GM23338 (cell line): ENCODE measurements around the gene NSMCE1. TPM values are rescaled to one million over a fixed set of nuclear protein-coding genes. Genes with fewer than 3 reads are reported as not detected.

Experiments
- ATAC-seq: fragments of 200-7000 bp; cut with Tn5 transposase; 3 replicates; pipeline ENCODE4 v1.9.1; 2020
- DNase-seq: peaks from one replicate; pipeline ENCODE4 v3.0.0-alpha.2; 2015; ENCODE audit warnings: low spot score
- H2AFZ ChIP-seq: fragments of 200-600 bp; sonication (generic); 2 replicates; pipeline ENCODE4 v1.8.0; 2016; ENCODE audit warnings: antibody characterized with exemption, mild to moderate bottlenecking, moderate library complexity
- H3F3A ChIP-seq: fragments of 200-600 bp; sonication (generic); replicated peaks from 2 replicates; pipeline ENCODE4 v1.8.0; 2017; ENCODE audit warnings: antibody characterized with exemption, mixed run types, low read depth
- H3K27ac ChIP-seq: fragments of 200-600 bp; sonication (generic); 2 replicates; pipeline ENCODE4 v1.6.1; 2016; ENCODE audit warnings: low read depth
- H3K27me3 ChIP-seq: fragments of 200-600 bp; sonication (generic); 2 replicates; pipeline ENCODE4 v1.8.0; 2016; ENCODE audit warnings: mild to moderate bottlenecking, mixed run types, moderate library complexity; ENCODE audit not compliant: insufficient read depth
- H3K36me3 ChIP-seq: fragments of 200-600 bp; sonication (generic); 2 replicates; pipeline ENCODE4 v1.8.0; 2016; ENCODE audit warnings: mild to moderate bottlenecking; ENCODE audit not compliant: insufficient read depth
- H3K4me1 ChIP-seq: fragments of 200-600 bp; sonication (generic); 2 replicates; pipeline ENCODE4 v1.8.0; 2016; ENCODE audit warnings: mild to moderate bottlenecking, moderate library complexity; ENCODE audit not compliant: insufficient read depth
- H3K4me2 ChIP-seq: fragments of 200-600 bp; sonication (generic); 2 replicates; pipeline ENCODE4 v1.7.1; 2017; ENCODE audit warnings: mixed run types
- H3K4me3 ChIP-seq: fragments of 200-600 bp; sonication (generic); 2 replicates; pipeline ENCODE4 v1.6.1; 2016; ENCODE audit warnings: mixed run types
- H3K79me2 ChIP-seq: fragments of 200-600 bp; sonication (generic); replicated peaks from 2 replicates; pipeline ENCODE4 v1.8.0; 2017; ENCODE audit warnings: mild to moderate bottlenecking; ENCODE audit not compliant: insufficient read depth
- H3K9me2 ChIP-seq: fragments of 200-600 bp; sonication (generic); 2 replicates; pipeline ENCODE4 v1.8.0; 2017; ENCODE audit not compliant: insufficient read depth
- H4K20me1 ChIP-seq: fragments of 200-600 bp; sonication (generic); replicated peaks from 2 replicates; pipeline ENCODE4 v1.8.0; 2017; ENCODE audit warnings: mild to moderate bottlenecking; ENCODE audit not compliant: insufficient read depth
- H3K27ac Mint-ChIP-seq: 2 replicates; pipeline ENCODE4 v1.8.0; 2020; ENCODE audit warnings: inconsistent platforms, mild to moderate bottlenecking, moderate library complexity, mixed read lengths
- H3K27me3 Mint-ChIP-seq: 3 replicates; pipeline ENCODE4 v1.8.0; 2022; ENCODE audit warnings: low read depth, mild to moderate bottlenecking, moderate library complexity, mixed read lengths, inconsistent platforms; ENCODE audit not compliant: insufficient read depth, poor library complexity
- H3K36me3 Mint-ChIP-seq: 3 replicates; pipeline ENCODE4 v1.8.0; 2021; ENCODE audit warnings: low read depth, mild to moderate bottlenecking, inconsistent platforms, moderate library complexity, mixed read lengths
- H3K4me1 Mint-ChIP-seq: 3 replicates; pipeline ENCODE4 v1.8.0; 2020; ENCODE audit warnings: mild to moderate bottlenecking, inconsistent platforms, mixed read lengths
- H3K4me3 Mint-ChIP-seq: 3 replicates; pipeline ENCODE4 v1.8.0; 2021; ENCODE audit warnings: moderate library complexity, mild to moderate bottlenecking, inconsistent platforms, mixed read lengths
- H3K9me3 Mint-ChIP-seq: 3 replicates; pipeline ENCODE4 v1.8.0; 2020; ENCODE audit warnings: moderate library complexity, mild to moderate bottlenecking, inconsistent platforms, mixed read lengths
- CREB1 ChIP-seq: fragments of 250-450 bp; sonication (Bioruptor Pico); IDR thresholded peaks from 2 replicates; pipeline ENCODE4 v1.5.0; 2020; ENCODE audit warnings: low read depth, mild to moderate bottlenecking, moderate library complexity
- JUNB ChIP-seq: IDR thresholded peaks from one replicate; pipeline ENCODE4 v1.6.1; 2016; ENCODE audit warnings: antibody characterized with exemption; ENCODE audit not compliant: unreplicated experiment
- NANOG ChIP-seq: IDR thresholded peaks from 2 replicates; pipeline ENCODE4 v1.6.1; 2016; ENCODE audit warnings: antibody characterized with exemption, borderline replicate concordance
- REST ChIP-seq: IDR thresholded peaks from one replicate; pipeline ENCODE4 v1.6.1; 2018; ENCODE audit warnings: antibody characterized with exemption; ENCODE audit not compliant: unreplicated experiment
- ZNF462 ChIP-seq: fragments of 250-450 bp; sonication (Bioruptor Pico); IDR thresholded peaks from 2 replicates; pipeline ENCODE4 v1.5.0; 2020; ENCODE audit warnings: mild to moderate bottlenecking, moderate library complexity
- polyA plus RNA-seq: library from polyadenylated mRNA; unstranded; fragments of >200 nt; fragmentation: Nextera tagmentation; extraction: Ambion mirVana; gene quantifications from 2 replicates; pipeline ENCODE4 v1.2.1, GENCODE V29; 2016
- total RNA-seq: library from RNA; depleted of rRNA; stranded (reverse); fragments of >200 nt; shearing (Covaris generic); gene quantifications from 2 replicates; pipeline ENCODE4 v1.2.3, GENCODE V29; 2014

Gene NSMCE1
- total and polyA plus RNA-seq, 2 experiments from 2014 or later: 30.6 to 50.8 TPM

- TF ChIP-seq ZNF462 (CRISPR knock-in tag) (no peak), NANOG (no peak), CREB1 (CRISPR knock-in tag) (no peak), JUNB (no peak)
These were observed 46.9 kb upstream of the NSMCE1 start (continued) for GRCh38 chr16:27315333-27316037.

GRCh38 chr16:27314986-27315332 lies 46.4 kb upstream of the NSMCE1 start:
- Histone ChIP-seq H3K27me3 (peaks cover 17% of the 10 kb centered on the region), H3K4me3 (no peak overlapping the region; the same call in 1 of the 2 replicates), H3K79me2 (peaks cover 23% of the 10 kb centered on the region), H3K4me1 (peaks cover 24% of the 10 kb centered on the region), H3K36me3 (no peaks in the 10 kb centered on the region), H2AFZ (no peak overlapping the region), H3K4me2 (peak overlapping the region; percentile 62), H3K9me2 (no peaks in the 10 kb centered on the region), H3K27ac (no peak overlapping the region), H4K20me1 (no peaks in the 10 kb centered on the region; the same call in 1 of the 2 replicates), H3F3A (0 out of 2 replicates have a peak, but pooled peaks cover 2% of the 10 kb centered on the region)
- DNase-seq: no peak
- peaks cover 45% of the 10 kb centered on the region for H3K4me1 Mint-ChIP-seq
- ATAC-seq: no peak
- no peaks in the 10 kb centered on the region; the same call in 1 of the 3 replicates for H3K36me3 Mint-ChIP-seq
- peak overlapping the region; percentile 86 for H3K4me3 Mint-ChIP-seq
- TF ChIP-seq CREB1 (CRISPR knock-in tag) (no peak), REST (no peak)
- H3K27ac Mint-ChIP-seq: no peak overlapping the region
- H3K27me3 Mint-ChIP-seq: peaks cover 19% of the 10 kb centered on the region
- no peaks in the 10 kb centered on the region; the same call in 2 of the 3 replicates for H3K9me3 Mint-ChIP-seq
